ENCODE results near the gene NSRP1. TPM values are rescaled to one million over a fixed set of nuclear protein-coding genes. Genes with fewer than 3 reads are reported as not detected.

NSRP1 gene
- total RNA-seq, 1 experiment from 2014 or later: 22.8 TPM

DNA sequence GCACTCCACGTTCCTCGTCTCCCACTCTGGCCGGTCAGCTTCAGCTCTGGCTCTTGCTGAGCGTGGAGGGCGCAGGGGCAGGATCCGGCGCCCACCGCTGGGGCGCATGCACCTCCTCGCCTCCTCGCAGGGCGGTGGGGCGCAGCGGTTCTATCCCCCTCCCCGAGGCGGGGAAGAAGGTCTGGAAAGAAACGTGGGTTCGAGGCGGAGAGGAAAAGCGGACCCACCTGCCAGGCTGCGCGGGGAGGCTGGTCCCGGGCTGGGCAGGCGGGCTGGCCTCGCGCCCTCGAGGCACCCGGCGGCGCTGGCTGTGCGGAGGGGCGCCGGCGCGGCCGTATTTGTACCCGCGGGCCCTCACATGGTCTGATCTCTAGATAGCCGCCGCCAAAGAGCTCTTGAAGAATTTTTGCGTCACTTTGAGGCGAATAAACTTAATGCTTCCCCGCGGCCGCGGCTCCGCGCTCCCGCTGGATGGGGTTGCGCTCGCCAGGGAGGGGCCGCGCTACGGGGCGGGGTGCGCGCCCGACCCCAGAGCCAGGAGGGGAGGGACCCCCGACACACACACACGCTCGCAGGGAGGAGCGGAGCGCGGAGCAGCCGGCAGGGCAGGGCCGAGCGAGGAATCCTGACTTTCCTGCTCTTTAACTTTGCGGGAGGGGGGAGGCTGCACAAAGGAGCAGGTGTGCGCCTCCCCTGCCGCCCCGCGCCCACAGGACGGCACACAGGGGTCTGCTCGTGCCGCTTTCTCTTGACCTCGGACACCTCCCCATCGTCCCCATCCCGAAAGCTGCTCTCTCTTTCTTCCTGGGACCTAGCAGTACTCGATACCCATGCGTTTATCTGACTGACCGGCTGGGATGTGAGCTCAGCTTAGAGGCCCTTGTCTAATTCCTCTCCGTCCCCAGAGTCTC is 119.0 kb downstream of the NSRP1 start, which contains the start of gene SLC6A4 (continued):
- TF ChIP-seq, protein P1, sequence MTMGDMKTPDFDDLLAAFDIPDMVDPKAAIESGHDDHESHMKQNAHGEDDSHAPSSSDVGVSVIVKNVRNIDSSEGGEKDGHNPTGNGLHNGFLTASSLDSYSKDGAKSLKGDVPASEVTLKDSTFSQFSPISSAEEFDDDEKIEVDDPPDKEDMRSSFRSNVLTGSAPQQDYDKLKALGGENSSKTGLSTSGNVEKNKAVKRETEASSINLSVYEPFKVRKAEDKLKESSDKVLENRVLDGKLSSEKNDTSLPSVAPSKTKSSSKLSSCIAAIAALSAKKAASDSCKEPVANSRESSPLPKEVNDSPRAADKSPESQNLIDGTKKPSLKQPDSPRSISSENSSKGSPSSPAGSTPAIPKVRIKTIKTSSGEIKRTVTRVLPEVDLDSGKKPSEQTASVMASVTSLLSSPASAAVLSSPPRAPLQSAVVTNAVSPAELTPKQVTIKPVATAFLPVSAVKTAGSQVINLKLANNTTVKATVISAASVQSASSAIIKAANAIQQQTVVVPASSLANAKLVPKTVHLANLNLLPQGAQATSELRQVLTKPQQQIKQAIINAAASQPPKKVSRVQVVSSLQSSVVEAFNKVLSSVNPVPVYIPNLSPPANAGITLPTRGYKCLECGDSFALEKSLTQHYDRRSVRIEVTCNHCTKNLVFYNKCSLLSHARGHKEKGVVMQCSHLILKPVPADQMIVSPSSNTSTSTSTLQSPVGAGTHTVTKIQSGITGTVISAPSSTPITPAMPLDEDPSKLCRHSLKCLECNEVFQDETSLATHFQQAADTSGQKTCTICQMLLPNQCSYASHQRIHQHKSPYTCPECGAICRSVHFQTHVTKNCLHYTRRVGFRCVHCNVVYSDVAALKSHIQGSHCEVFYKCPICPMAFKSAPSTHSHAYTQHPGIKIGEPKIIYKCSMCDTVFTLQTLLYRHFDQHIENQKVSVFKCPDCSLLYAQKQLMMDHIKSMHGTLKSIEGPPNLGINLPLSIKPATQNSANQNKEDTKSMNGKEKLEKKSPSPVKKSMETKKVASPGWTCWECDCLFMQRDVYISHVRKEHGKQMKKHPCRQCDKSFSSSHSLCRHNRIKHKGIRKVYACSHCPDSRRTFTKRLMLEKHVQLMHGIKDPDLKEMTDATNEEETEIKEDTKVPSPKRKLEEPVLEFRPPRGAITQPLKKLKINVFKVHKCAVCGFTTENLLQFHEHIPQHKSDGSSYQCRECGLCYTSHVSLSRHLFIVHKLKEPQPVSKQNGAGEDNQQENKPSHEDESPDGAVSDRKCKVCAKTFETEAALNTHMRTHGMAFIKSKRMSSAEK (CRISPR knock-in tag; IDR thresholded peaks at IDR 0.05; ENCODE audit: borderline replicate concordance): no peak
- TF ChIP-seq TEAD4 (CRISPR knock-in tag; IDR thresholded peaks at IDR 0.05): peak; percentile 87
- TF ChIP-seq ETV6 (CRISPR knock-in tag; IDR thresholded peaks at IDR 0.05): peak; percentile 80
- TF ChIP-seq, protein P2, sequence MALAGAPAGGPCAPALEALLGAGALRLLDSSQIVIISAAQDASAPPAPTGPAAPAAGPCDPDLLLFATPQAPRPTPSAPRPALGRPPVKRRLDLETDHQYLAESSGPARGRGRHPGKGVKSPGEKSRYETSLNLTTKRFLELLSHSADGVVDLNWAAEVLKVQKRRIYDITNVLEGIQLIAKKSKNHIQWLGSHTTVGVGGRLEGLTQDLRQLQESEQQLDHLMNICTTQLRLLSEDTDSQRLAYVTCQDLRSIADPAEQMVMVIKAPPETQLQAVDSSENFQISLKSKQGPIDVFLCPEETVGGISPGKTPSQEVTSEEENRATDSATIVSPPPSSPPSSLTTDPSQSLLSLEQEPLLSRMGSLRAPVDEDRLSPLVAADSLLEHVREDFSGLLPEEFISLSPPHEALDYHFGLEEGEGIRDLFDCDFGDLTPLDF (CRISPR knock-in tag; IDR thresholded peaks at IDR 0.05): peak; percentile 92

Small RNA genes within 50 kb of the gene (microRNA-seq; reads per million reads assigned to microRNA genes)
- gene MIR423 (ENCODE audit: borderline number of aligned reads): not detected

Other genes with a start within 250 kb of the NSRP1 start
- 13.6 to 16.7 TPM (median 14.3 TPM) in 3 replicates for gene SSH2, start 186.6 kb upstream of the NSRP1 start, total RNA-seq (2021)
- 0.32 to 0.59 TPM (median 0.55 TPM) in 3 replicates for gene EFCAB5, start 175.2 kb upstream of the NSRP1 start, total RNA-seq (2021)
- 0.07 to 0.32 TPM (median 0.13 TPM) in 3 replicates for gene SLC6A4, start 118.9 kb downstream of the NSRP1 start, total RNA-seq (2021)
- 63.9 to 67.3 TPM (median 65.3 TPM) in 3 replicates for gene BLMH, start 175.1 kb downstream of the NSRP1 start, total RNA-seq (2021)
- not detected in 3 replicates for gene TMIGD1, start 217.2 kb downstream of the NSRP1 start, total RNA-seq (2021)